HEK293 (cell line): ENCODE data around the gene HOXC10.

ENCODE experiments used
- BCL11A ChIP-seq: fragments of 450-650 bp; formaldehyde crosslinking; IDR thresholded peaks from 2 replicates; pipeline ENCODE4 v1.5.1; 2016; ENCODE audit warnings: low read depth, missing biosample characterization, missing genetic modification characterization
- BCL11B ChIP-seq: fragments of 450-650 bp; formaldehyde crosslinking; IDR thresholded peaks from 2 replicates; pipeline ENCODE4 v1.5.1; 2016; ENCODE audit warnings: low read depth, missing biosample characterization, missing genetic modification characterization
- FEZF1 ChIP-seq: fragments of 450-650 bp; formaldehyde crosslinking; IDR thresholded peaks from 2 replicates; pipeline ENCODE4 v1.5.1; 2016; ENCODE audit warnings: missing biosample characterization, missing genetic modification characterization
- IKZF3 ChIP-seq: fragments of 450-650 bp; IDR thresholded peaks from 2 replicates; pipeline ENCODE4 v1.5.0; 2018; ENCODE audit warnings: missing biosample characterization, mild to moderate bottlenecking, missing genetic modification characterization, moderate library complexity
- KLF8 ChIP-seq: fragments of 450-650 bp; formaldehyde crosslinking; IDR thresholded peaks from 2 replicates; pipeline ENCODE4 v1.5.1; 2016; ENCODE audit warnings: missing biosample characterization, missing genetic modification characterization
- MEIS1 ChIP-seq: sonication (generic); formaldehyde crosslinking; IDR thresholded peaks from 2 replicates; pipeline ENCODE4 v1.8.1; 2022; ENCODE audit warnings: missing genetic modification reagents, mild to moderate bottlenecking, borderline replicate concordance
- MYNN ChIP-seq: fragments of 450-650 bp; formaldehyde crosslinking; IDR thresholded peaks from 2 replicates; pipeline ENCODE4 v1.5.1; 2016; ENCODE audit warnings: missing biosample characterization, missing genetic modification characterization, borderline replicate concordance
- PRDM1 ChIP-seq: fragments of 450-650 bp; formaldehyde crosslinking; IDR thresholded peaks from 2 replicates; pipeline ENCODE4; 2016; ENCODE audit warnings: missing biosample characterization, missing genetic modification characterization
- PRDM4 ChIP-seq: fragments of 450-650 bp; formaldehyde crosslinking; IDR thresholded peaks from 2 replicates; pipeline ENCODE4 v1.5.1; 2017; ENCODE audit warnings: missing biosample characterization, missing genetic modification characterization
- REST ChIP-seq: fragments of 450-650 bp; formaldehyde crosslinking; IDR thresholded peaks from 2 replicates; pipeline ENCODE4 v1.5.1; 2016; ENCODE audit warnings: missing biosample characterization, missing genetic modification characterization
- SP2 ChIP-seq: fragments of 450-650 bp; formaldehyde crosslinking; IDR thresholded peaks from 2 replicates; pipeline ENCODE4 v1.5.1; 2016; ENCODE audit warnings: missing biosample characterization, missing genetic modification characterization
- YY1 ChIP-seq: fragments of 450-650 bp; formaldehyde crosslinking; IDR thresholded peaks from 2 replicates; pipeline ENCODE4 v1.5.1; 2018; ENCODE audit warnings: missing biosample characterization, missing genetic modification characterization
- ZBTB8A ChIP-seq: fragments of 450-650 bp; formaldehyde crosslinking; IDR thresholded peaks from 2 replicates; pipeline ENCODE4 v1.5.1; 2016; ENCODE audit warnings: missing biosample characterization, missing genetic modification characterization
- ZFP3 ChIP-seq: fragments of 450-650 bp; formaldehyde crosslinking; IDR thresholded peaks from 2 replicates; pipeline ENCODE4 v1.5.1; 2016; ENCODE audit warnings: low read depth, missing biosample characterization, missing genetic modification characterization
- ZNF114 ChIP-seq: fragments of 450-650 bp; formaldehyde crosslinking; IDR thresholded peaks from 2 replicates; pipeline ENCODE4 v1.5.0; 2017; ENCODE audit warnings: missing biosample characterization, missing genetic modification characterization
- ZNF148 ChIP-seq: fragments of 450-650 bp; formaldehyde crosslinking; IDR thresholded peaks from 2 replicates; pipeline ENCODE4 v1.5.0; 2017; ENCODE audit warnings: missing biosample characterization, missing genetic modification characterization, borderline replicate concordance
- ZNF26 ChIP-seq: fragments of 450-650 bp; formaldehyde crosslinking; IDR thresholded peaks from 2 replicates; pipeline ENCODE4 v1.5.1; 2016; ENCODE audit warnings: missing biosample characterization, missing genetic modification characterization
- ZNF394 ChIP-seq: fragments of 450-650 bp; formaldehyde crosslinking; IDR thresholded peaks from 2 replicates; pipeline ENCODE4 v1.5.1; 2016; ENCODE audit warnings: missing biosample characterization, missing genetic modification characterization, mild to moderate bottlenecking, moderate library complexity, borderline replicate concordance
- ZNF501 ChIP-seq: fragments of 450-650 bp; formaldehyde crosslinking; IDR thresholded peaks from 2 replicates; pipeline ENCODE4 v1.5.1; 2016; ENCODE audit warnings: missing biosample characterization, missing genetic modification characterization
- ZNF600 ChIP-seq: fragments of 450-650 bp; formaldehyde crosslinking; IDR thresholded peaks from 2 replicates; pipeline ENCODE4 v1.5.1; 2016; ENCODE audit warnings: missing biosample characterization, missing genetic modification characterization
- ZNF785 ChIP-seq: fragments of 450-650 bp; formaldehyde crosslinking; IDR thresholded peaks from 2 replicates; pipeline ENCODE4 v1.5.1; 2016; ENCODE audit warnings: missing biosample characterization, missing genetic modification characterization
- ZSCAN5A ChIP-seq: fragments of 450-650 bp; formaldehyde crosslinking; IDR thresholded peaks from 2 replicates; pipeline ENCODE4 v1.5.1; 2016; ENCODE audit warnings: missing biosample characterization, missing genetic modification characterization
- TF ChIP-seq, protein P1 (sequence below): fragments of 450-650 bp; formaldehyde crosslinking; conservative IDR thresholded peaks from 2 replicates; pipeline ENCODE4 v1.5.1; 2016; ENCODE audit warnings: low read depth, missing biosample characterization, missing genetic modification characterization

Gene HOXC10

GRCh38 chr12:54016478-54016964 is 31.6 kb downstream of the HOXC10 start (continued):
- peak; percentile 98 for TF ChIP-seq IKZF3 (tag by site-specific recombination)
- TF ChIP-seq BCL11B (tag by site-specific recombination) = peak; percentile 48; the same call in 1 of the 2 replicates
- no peak for TF ChIP-seq REST (tag by site-specific recombination)
- peak; percentile 32; the same call in 1 of the 2 replicates for TF ChIP-seq FEZF1
- TF ChIP-seq YY1 (tag by site-specific recombination) = peak; percentile 55; the same call in 1 of the 2 replicates
- TF ChIP-seq MEIS1 (CRISPR knock-in tag) = no peak
- TF ChIP-seq ZNF114 = no peak
- no peak for TF ChIP-seq ZFP3 (tag by site-specific recombination)
- no peak for TF ChIP-seq ZNF26 (tag by site-specific recombination)
- no peak for TF ChIP-seq PRDM1
- TF ChIP-seq ZNF148 (tag by site-specific recombination) = no peak
- 0 out of 2 replicates have a peak, but pooled peaks have one; percentile 29 for TF ChIP-seq ZBTB8A
- TF ChIP-seq ZNF600 (tag by site-specific recombination) = peak; percentile 86
- TF ChIP-seq, protein P1, sequence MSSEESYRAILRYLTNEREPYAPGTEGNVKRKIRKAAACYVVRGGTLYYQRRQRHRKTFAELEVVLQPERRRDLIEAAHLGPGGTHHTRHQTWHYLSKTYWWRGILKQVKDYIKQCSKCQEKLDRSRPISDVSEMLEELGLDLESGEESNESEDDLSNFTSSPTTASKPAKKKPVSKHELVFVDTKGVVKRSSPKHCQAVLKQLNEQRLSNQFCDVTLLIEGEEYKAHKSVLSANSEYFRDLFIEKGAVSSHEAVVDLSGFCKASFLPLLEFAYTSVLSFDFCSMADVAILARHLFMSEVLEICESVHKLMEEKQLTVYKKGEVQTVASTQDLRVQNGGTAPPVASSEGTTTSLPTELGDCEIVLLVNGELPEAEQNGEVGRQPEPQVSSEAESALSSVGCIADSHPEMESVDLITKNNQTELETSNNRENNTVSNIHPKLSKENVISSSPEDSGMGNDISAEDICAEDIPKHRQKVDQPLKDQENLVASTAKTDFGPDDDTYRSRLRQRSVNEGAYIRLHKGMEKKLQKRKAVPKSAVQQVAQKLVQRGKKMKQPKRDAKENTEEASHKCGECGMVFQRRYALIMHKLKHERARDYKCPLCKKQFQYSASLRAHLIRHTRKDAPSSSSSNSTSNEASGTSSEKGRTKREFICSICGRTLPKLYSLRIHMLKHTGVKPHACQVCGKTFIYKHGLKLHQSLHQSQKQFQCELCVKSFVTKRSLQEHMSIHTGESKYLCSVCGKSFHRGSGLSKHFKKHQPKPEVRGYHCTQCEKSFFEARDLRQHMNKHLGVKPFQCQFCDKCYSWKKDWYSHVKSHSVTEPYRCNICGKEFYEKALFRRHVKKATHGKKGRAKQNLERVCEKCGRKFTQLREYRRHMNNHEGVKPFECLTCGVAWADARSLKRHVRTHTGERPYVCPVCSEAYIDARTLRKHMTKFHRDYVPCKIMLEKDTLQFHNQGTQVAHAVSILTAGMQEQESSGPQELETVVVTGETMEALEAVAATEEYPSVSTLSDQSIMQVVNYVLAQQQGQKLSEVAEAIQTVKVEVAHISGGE (tag by site-specific recombination) = 0 out of 2 replicates have a peak, but pooled peaks have one; percentile 28
- TF ChIP-seq KLF8 (tag by site-specific recombination) = peak; percentile 19; the same call in 1 of the 2 replicates
- no peak for TF ChIP-seq ZNF785 (tag by site-specific recombination)
- TF ChIP-seq ZNF394 = no peak
- TF ChIP-seq SP2 (tag by site-specific recombination) = peak; percentile 49
- no peak for TF ChIP-seq ZSCAN5A (tag by site-specific recombination)
- TF ChIP-seq ZNF501 (tag by site-specific recombination) = no peak
- TF ChIP-seq MYNN (tag by site-specific recombination) = peak; percentile 39; the same call in 1 of the 2 replicates
- peak; percentile 66; the same call in 1 of the 2 replicates for TF ChIP-seq BCL11A (tag by site-specific recombination)
- TF ChIP-seq PRDM4 (tag by site-specific recombination) = peak; percentile 69
